ENCODE data around the gene DHX29.
A peak's percentile ranks its signal among the peaks of the same experiment; 100 is the strongest.

DHX29 gene

GRCh38 chr5:55308254-55308836, 851 bp upstream of the DHX29 start:
- peak; percentile 14 for DNase-seq

- no peak for DNase-seq
Measured at GRCh38 chr5:55306641-55307382, 682 bp downstream of the DHX29 start.

- no peak for DNase-seq
Measured at GRCh38 chr5:55305345-55305744, 2.1 kb downstream of the DHX29 start.

GRCh38 chr5:55304584-55304983, 2.9 kb downstream of the DHX29 start:
- no peak for DNase-seq

GRCh38 chr5:55303238-55303690, 4.2 kb downstream of the DHX29 start:
- DNase-seq, result no peak

- no peak for DNase-seq
Measured at GRCh38 chr5:55300890-55301289, 6.6 kb downstream of the DHX29 start.

GRCh38 chr5:55294935-55295334, 12.6 kb downstream of the DHX29 start:
- no peak for DNase-seq

GRCh38 chr5:55290991-55291390, 16.5 kb downstream of the DHX29 start:
- DNase-seq, result no peak

GRCh38 chr5:55289808-55290207, 17.7 kb downstream of the DHX29 start:
- DNase-seq, result no peak

- no peak for DNase-seq
Measured at GRCh38 chr5:55286411-55286933, 21.0 kb downstream of the DHX29 start.

GRCh38 chr5:55278778-55279177, 28.7 kb downstream of the DHX29 start:
- no peak for DNase-seq

- no peak for DNase-seq
Measured at GRCh38 chr5:55276771-55277170, 30.7 kb downstream of the DHX29 start.

GRCh38 chr5:55258339-55258738, 49.2 kb downstream of the DHX29 start:
- DNase-seq, result no peak

- no peak for DNase-seq
Measured at GRCh38 chr5:55254802-55255201, 52.7 kb downstream of the DHX29 start.

GRCh38 chr5:55250064-55250463, 57.4 kb downstream of the DHX29 start:
- DNase-seq, result no peak

GRCh38 chr5:55241746-55242145, 65.7 kb downstream of the DHX29 start:
- no peak for DNase-seq

- no peak for DNase-seq
Measured at GRCh38 chr5:55236800-55237199, 70.7 kb downstream of the DHX29 start.

GRCh38 chr5:55234121-55234700, 73.3 kb downstream of the DHX29 start:
- DNase-seq, result no peak

- DNase-seq, result peak; percentile 56
Measured at GRCh38 chr5:55232985-55233928, 74.2 kb downstream of the DHX29 start, which contains the start of gene CCNO. CCNO (minus strand) TSS chr5:55233608; CDS start chr5:55233523, 85 bp downstream.

GRCh38 chr5:55232271-55232984, 75.1 kb downstream of the DHX29 start:
- no peak for DNase-seq

- DNase-seq, result no peak
Measured at GRCh38 chr5:55231919-55232270, 75.6 kb downstream of the DHX29 start.

All from stimulated activated CD4-positive, alpha-beta T cell treated with anti-CD3 and anti-CD28 coated beads, Interleukin-4, amount 100 ng/mL, for 24 hours (primary cell).